GM12874 (cell line): ENCODE results near the gene CLIP1.

ENCODE experiments used
- TF ChIP-seq, protein P1 (sequence below): IDR thresholded peaks from 2 replicates; pipeline ENCODE4 v1.5.1; 2011; ENCODE audit warnings: low read depth, mild to moderate bottlenecking, control low read depth, low read length, moderate library complexity; ENCODE audit not compliant: insufficient read depth

The CLIP1 gene

DNA sequence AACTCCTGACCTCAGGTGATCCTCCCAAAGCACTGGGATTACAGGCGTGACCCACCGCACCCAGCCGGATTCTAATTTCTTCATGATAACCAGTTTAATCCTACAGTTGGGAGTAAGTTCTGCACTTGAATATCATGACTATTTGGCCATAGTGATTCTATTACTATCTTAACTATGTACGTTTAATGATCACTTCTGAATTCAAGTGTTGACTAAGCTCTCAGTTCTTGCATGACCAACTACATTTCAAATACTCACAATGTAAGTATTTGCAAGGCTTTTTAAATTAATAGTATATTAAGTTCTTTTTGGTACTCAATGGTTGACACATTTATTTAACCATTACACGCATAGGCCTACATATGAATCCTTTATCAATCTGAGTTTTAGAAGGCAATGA lies 138.8 kb downstream of the CLIP1 start:
- TF ChIP-seq, protein P1, sequence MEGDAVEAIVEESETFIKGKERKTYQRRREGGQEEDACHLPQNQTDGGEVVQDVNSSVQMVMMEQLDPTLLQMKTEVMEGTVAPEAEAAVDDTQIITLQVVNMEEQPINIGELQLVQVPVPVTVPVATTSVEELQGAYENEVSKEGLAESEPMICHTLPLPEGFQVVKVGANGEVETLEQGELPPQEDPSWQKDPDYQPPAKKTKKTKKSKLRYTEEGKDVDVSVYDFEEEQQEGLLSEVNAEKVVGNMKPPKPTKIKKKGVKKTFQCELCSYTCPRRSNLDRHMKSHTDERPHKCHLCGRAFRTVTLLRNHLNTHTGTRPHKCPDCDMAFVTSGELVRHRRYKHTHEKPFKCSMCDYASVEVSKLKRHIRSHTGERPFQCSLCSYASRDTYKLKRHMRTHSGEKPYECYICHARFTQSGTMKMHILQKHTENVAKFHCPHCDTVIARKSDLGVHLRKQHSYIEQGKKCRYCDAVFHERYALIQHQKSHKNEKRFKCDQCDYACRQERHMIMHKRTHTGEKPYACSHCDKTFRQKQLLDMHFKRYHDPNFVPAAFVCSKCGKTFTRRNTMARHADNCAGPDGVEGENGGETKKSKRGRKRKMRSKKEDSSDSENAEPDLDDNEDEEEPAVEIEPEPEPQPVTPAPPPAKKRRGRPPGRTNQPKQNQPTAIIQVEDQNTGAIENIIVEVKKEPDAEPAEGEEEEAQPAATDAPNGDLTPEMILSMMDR, result no peak

DNA sequence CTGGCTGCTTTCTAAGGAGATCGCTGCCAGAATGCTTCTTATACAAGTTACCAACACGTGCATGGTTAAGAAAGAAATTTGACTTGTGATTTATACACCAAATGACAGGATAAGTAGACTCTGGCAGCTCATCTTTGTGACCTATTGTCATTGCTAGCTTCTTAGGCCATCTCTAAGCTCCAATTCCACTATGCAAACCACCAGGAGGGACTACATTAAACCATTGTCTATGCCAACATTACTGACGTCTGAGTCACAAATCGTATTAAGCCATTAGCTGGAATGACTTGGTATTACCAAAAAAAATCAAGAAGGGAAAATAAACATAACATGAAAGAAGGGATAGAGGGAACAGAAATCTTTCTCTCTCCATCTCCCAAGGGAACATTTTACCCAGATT lies 140.4 kb downstream of the CLIP1 start:
- TF ChIP-seq, protein P1, result no peak

DNA sequence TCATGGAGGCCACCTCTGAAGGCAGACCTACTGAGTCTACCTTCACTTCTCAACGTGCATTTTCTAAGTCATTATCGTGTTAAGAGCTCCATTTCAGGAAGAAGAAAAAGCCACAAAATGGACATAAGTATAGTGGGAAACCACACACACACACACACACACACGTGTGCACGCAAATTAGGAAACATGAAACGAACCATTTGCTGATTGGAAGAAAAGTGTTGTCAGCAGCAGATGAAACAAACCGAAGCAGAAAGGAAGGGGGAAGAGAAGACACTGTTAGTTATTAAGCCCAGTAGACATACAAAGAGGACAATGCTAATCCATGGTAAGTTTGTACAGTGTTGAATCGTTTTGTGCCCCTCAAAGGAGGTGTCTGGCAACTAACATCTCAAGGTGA lies 146.2 kb downstream of the CLIP1 start:
- TF ChIP-seq, protein P1, result no peak

DNA sequence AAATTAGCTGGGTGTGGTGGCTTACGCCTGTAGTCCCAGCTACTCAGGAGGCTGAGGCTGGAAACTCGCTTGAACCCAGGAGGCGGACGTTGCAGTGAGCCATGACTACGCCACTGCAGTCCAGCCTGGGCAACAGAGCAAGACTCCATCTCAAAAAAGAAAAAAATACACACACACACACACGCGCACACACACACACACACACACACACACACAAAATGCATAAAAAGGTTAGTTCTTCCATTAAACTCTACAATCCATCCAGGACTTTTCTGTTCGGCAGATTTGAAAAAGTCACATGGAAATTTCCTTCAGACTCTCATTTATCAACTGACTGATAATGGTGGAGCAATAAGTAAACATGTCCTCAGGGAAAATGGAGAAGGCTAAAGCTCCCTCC lies 147.0 kb downstream of the CLIP1 start:
- TF ChIP-seq, protein P1, result no peak

DNA sequence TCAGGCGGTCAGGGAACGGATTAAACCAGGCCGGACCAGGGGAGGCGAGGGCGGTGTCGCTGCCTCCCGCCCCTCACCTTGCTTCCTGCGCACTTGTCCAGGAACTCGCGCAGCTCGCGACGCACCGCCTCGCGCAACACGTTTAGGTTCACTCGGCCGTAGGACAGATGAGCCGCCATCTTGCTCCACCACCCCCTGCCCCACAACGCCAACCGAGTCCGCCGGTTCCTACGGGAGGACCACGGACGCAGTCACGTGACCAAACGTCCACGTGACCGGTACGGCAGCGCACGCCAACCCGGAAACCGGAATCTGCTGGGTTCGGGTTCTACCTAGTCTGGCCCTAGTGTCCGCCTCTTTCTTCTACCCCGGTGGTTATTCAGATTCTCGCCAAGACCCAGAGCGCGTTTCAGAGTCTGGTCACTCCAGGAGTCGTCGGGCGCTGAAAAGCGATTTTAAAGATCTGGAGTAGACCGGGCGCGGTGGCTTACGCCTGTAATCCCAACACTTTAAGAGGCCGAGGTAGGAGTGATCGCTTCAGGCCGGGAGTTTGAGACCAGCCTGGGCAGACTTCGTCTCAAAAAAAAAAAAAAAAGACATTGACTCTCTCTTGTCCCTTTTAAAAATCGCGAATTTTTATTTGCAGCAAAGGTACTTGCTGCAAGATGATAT lies 156.1 kb downstream of the CLIP1 start, which contains the start of gene VPS33A:
Gene VPS33A, minus strand, starts transcription at position 265 of the 672 bp plus-strand sequence. Its CDS starts 86 bp downstream, at position 179.
- TF ChIP-seq, protein P1, result no peak

DNA sequence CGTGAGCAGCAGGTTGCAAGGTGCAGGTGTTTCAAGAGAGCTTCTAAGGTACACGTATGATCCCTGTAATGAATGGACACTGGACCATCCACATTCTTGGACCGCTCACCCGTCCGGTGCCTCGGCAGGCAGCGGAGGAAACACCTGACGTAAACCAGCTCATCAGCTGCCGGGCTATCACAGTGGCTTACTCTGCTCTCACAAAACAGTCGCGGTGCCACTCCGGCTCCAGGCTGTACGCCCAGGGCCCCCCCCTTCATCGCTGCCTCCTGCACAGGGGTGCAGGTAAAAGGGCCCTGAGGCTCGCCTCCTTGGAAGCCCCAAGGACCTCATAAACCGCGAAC lies 156.6 kb downstream of the CLIP1 start:
- TF ChIP-seq, protein P1, result no peak

DNA sequence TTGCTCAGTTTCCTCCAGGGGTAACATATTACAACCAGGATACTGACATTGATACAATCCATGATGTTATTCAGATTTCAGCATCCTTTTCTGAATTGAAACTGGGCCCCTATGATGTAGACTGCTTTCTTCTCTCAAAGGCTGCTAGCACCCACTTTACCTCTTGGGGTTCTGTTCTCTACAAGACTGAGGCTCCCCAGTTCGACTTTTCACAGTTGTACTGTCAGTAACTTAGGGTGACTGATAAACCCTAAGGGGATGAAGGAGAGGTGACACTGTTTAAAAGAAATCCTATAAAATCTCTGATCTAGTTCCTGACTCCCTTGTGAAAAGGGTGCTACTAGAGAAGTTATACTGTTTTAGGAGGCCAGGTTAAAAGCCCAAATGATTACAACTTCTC lies 157.0 kb downstream of the CLIP1 start:
- TF ChIP-seq, protein P1, result no peak
